WERI-Rb-1 (cell line): ENCODE data around the gene FAM180A.
A peak's percentile ranks its signal among the peaks of the same experiment; 100 is the strongest.

ENCODE experiments used
- DNase-seq: peaks from one replicate; pipeline ENCODE4 v3.0.0-alpha.2; 2020
- H3K27ac ChIP-seq: fragments of 250-450 bp; sonication (Bioruptor Pico); 2 replicates; pipeline ENCODE4 v1.5.1; 2020; ENCODE audit warnings: mild to moderate bottlenecking, moderate library complexity
- H3K27me3 ChIP-seq: fragments of 250-450 bp; sonication (Bioruptor Pico); 2 replicates; pipeline ENCODE4 v1.5.1; 2021; ENCODE audit warnings: mild to moderate bottlenecking, low read depth, moderate library complexity; ENCODE audit not compliant: insufficient read depth, severe bottlenecking
- H3K36me3 ChIP-seq: fragments of 250-450 bp; sonication (Bioruptor Pico); 2 replicates; pipeline ENCODE4 v1.5.1; 2020; ENCODE audit warnings: mild to moderate bottlenecking, moderate library complexity
- H3K4me3 ChIP-seq: 2 replicates; pipeline ENCODE4 v1.5.1; 2011; ENCODE audit warnings: low read depth, mild to moderate bottlenecking, control low read depth, low read length
- H3K9me3 ChIP-seq: fragments of 250-450 bp; sonication (Bioruptor Pico); 2 replicates; pipeline ENCODE4 v1.5.1; 2021; ENCODE audit warnings: mild to moderate bottlenecking, moderate library complexity; ENCODE audit not compliant: severe bottlenecking
- TF ChIP-seq, protein P1 (sequence below): IDR thresholded peaks from 2 replicates; pipeline ENCODE4 v1.5.1; 2011; ENCODE audit warnings: low read depth, mild to moderate bottlenecking, control low read depth, inconsistent platforms, low read length

The FAM180A gene

DNA sequence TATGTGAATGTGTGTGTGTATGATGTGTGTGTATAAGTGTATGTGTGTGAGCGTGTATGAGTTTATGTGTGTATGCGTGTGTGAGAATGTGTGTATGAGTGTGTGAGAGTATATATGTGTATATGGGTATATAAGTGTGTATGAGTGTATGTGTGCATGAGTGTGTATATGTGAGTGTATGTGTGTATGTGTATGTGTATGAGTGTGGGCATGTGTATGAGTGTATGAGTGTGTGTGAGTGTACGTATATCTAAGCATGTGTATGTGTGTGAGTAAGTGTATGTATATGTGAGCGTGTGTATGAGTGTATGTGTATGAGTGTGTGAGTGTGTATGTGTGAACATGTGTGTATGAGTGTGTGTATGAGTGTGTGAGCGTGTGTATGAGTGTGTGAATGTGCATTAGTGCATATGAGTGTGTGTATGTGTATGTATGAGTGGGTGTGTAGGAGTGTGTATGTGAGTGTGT is 33.5 kb downstream of the FAM180A start:
- H3K27me3 ChIP-seq = no peaks in the 10 kb centered on the region
- no peak for DNase-seq
- no peaks in the 10 kb centered on the region for H3K9me3 ChIP-seq
- no peaks in the 10 kb centered on the region for H3K36me3 ChIP-seq
- H3K27ac ChIP-seq = no peak overlapping the region
- H3K4me3 ChIP-seq = no peak overlapping the region
- TF ChIP-seq, protein P1, sequence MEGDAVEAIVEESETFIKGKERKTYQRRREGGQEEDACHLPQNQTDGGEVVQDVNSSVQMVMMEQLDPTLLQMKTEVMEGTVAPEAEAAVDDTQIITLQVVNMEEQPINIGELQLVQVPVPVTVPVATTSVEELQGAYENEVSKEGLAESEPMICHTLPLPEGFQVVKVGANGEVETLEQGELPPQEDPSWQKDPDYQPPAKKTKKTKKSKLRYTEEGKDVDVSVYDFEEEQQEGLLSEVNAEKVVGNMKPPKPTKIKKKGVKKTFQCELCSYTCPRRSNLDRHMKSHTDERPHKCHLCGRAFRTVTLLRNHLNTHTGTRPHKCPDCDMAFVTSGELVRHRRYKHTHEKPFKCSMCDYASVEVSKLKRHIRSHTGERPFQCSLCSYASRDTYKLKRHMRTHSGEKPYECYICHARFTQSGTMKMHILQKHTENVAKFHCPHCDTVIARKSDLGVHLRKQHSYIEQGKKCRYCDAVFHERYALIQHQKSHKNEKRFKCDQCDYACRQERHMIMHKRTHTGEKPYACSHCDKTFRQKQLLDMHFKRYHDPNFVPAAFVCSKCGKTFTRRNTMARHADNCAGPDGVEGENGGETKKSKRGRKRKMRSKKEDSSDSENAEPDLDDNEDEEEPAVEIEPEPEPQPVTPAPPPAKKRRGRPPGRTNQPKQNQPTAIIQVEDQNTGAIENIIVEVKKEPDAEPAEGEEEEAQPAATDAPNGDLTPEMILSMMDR = no peak

DNA sequence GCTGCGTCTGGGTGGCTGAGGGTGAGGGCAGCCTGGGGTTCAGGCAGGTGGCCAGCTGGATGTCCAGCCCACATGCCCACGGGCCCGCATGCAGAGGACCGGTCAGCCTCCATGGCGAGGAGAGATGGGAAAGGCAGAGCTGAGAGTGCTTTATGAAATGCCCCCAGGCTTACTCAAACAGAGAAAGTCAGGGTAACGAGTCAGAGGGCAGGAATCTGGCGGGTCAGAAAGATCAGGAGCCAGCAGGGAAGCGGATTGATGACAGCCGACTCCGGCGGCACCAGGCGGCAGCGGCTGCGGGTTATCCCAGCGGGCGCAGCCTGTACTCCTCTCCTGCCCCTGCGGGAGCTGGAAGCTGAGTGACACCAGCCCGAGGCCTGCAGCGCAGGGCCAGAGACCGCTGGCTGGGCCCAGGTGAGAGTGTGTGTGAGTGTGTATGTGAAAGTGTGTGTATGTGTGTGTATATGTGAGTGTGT is 34.0 kb downstream of the FAM180A start:
- no peak for DNase-seq

DNA sequence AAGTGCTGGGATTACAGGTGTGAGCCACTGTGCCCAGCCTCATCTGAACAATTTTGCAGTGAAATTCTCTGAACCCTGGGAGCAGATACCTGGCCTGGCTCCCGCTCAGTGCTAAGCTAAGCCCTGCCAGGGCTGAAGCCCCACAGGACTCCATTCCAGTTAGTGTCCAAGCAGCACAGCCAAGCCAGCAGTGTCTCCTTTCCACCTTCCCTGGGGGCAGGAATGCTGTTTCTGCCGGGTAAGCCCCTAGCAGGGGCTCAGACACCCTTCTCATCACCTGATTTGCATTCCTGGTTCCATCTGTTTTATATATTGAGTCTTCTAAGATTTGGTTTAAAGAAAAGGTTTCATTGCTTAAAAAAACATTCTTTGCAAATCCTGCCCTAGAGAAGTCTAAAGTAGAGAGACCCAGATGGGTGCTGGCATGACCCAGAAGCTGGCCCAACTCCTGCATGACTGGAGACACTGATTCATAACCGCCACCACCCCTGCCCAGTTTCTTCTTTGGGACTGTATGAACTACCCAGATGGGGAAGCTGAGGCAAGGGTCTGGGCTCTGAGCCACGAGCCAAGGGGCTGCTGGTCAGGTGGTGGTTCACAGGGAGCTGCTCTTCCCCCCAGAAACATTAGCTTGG is 34.7 kb downstream of the FAM180A start:
- no peaks in the 10 kb centered on the region for H3K9me3 ChIP-seq
- no peaks in the 10 kb centered on the region for H3K36me3 ChIP-seq
- no peak for DNase-seq
- no peak overlapping the region for H3K27ac ChIP-seq
- no peaks in the 10 kb centered on the region for H3K27me3 ChIP-seq
- TF ChIP-seq, protein P1 = no peak
- H3K4me3 ChIP-seq = no peak overlapping the region

More for the DNA sequence above, 34.0 kb downstream of the FAM180A start:
- Histone ChIP-seq H3K27ac (no peak overlapping the region), H3K27me3 (no peaks in the 10 kb centered on the region), H3K9me3 (no peaks in the 10 kb centered on the region), H3K4me3 (no peak overlapping the region), H3K36me3 (no peaks in the 10 kb centered on the region)
- TF ChIP-seq, protein P1 = no peak

DNA sequence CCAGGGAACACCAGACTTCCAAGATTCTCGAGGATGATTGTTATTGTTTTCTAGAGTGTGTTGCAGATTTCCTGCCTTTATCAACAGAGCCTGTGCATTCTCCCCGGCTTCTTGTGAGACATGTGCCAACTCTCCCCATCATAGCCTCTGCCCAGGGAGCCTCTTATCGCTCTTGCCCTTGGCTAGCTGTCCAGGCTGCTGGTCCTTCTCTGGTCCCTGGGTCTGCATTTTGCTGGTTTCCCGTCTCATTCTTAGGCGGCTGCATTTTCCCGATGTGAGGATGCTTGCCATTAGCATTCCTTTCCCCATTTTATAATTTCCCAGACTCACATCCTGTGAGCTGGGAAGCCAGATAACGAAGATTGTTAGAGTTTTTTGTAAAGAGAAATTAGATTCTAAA is 35.8 kb downstream of the FAM180A start:
- no peaks in the 10 kb centered on the region for H3K9me3 ChIP-seq
- H3K27me3 ChIP-seq = no peaks in the 10 kb centered on the region
- no peak for DNase-seq
- TF ChIP-seq, protein P1 = no peak
- no peaks in the 10 kb centered on the region for H3K36me3 ChIP-seq
- peak overlapping the region; percentile 4; the same call in 1 of the 2 replicates for H3K27ac ChIP-seq
- no peak overlapping the region for H3K4me3 ChIP-seq

DNA sequence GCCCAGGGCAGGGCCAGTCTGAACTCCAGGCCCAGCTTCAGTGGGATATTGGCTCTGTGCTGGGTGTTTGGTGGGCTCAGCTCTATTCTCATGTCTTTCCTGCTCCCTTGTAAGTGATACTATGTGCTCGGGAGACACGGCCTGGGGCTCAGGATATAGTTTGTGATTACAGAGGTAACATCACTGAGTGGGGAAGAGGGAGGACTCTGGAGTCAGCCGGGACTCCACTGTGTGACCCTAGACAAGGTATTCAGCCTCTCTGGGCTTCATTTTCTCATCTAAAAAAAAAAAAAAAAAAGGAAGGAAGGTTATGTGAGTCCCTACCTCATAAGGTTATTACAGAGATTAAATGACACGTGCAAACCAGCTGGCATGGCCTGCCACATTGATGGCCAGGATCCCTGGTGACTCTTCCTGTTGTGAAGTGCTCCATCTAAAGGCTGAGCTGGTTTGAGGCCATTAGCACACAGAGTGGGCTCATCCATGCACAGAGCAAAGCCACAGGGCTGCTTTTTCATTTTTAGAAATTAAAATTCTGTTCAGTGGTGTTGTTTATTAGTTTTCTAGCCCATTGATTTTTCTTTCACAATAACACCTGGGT is 36.3 kb downstream of the FAM180A start:
- DNase-seq = peak; percentile 58
- H3K9me3 ChIP-seq = no peaks in the 10 kb centered on the region
- H3K4me3 ChIP-seq = no peak overlapping the region
- H3K36me3 ChIP-seq = no peaks in the 10 kb centered on the region
- TF ChIP-seq, protein P1 = peak; percentile 30; the same call in 1 of the 2 replicates
- H3K27ac ChIP-seq = peak overlapping the region; percentile 61
- H3K27me3 ChIP-seq = no peaks in the 10 kb centered on the region
